22Rv1 (cell line): ENCODE measurements around the gene PLSCR5.

ENCODE experiments used
- H3K27ac ChIP-seq: fragments of 450-650 bp; 2 replicates; pipeline ENCODE4 v1.5.1; 2017
- CTCF ChIP-seq: fragments of 450-650 bp; IDR thresholded peaks from 2 replicates; pipeline ENCODE4 v1.5.1; 2017; ENCODE audit warnings: mild to moderate bottlenecking
- ZFX ChIP-seq: fragments of 450-650 bp; IDR thresholded peaks from 2 replicates; pipeline ENCODE4 v1.6.1; 2017; ENCODE audit warnings: antibody characterized with exemption, borderline replicate concordance

The PLSCR5 gene

GRCh38 chr3:146546366-146546965 is 58.7 kb downstream of the PLSCR5 start:
- TF ChIP-seq CTCF, result no peak
- TF ChIP-seq ZFX, result no peak
- H3K27ac ChIP-seq, result no peak overlapping the region

DNA sequence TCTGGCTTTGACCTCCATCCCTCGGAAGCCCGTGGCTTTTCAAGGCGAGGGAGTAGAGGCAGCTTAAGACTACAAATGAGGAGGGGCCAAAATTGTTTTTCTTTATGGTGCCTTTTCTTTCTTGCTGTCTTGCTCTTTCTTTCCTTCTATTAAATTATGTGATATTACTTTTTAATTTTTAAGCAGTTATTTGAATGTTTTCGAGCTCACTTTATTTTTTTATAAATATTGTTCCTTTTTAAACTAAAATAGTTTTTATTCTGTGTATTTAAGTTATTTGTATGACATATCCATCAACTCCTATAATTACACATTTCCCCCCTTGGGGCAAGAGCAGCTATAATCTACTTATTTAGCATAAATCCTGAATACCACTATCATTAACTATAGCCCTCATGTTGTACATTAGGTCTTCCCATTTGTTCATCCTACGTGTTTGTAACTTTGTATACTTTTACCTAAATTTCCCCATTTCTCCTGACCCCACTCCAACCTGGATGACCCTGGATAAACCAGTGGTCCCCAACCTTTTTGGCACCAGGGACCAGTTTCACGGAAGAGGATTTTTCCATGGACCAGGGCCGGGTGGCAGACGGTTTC is 60.1 kb downstream of the PLSCR5 start:
- TF ChIP-seq ZFX (no peak), CTCF (no peak)
- H3K27ac ChIP-seq, result peak overlapping the region; percentile 62

GRCh38 chr3:146544002-146544928 is 60.9 kb downstream of the PLSCR5 start, which contains the start of gene PLSCR1:
Gene PLSCR1 (minus strand): TSS chr3:146544607. CDS start chr3:146536552, 8,055 bp downstream.
- TF ChIP-seq CTCF (no peak), ZFX (no peak)
- H3K27ac ChIP-seq, result peak within 1 kb of the TSS; percentile 62

GRCh38 chr3:146543461-146544001 is 61.6 kb downstream of the PLSCR5 start:
- no peak for TF ChIP-seq CTCF
- no peak for TF ChIP-seq ZFX
- no peak overlapping the region for H3K27ac ChIP-seq

DNA sequence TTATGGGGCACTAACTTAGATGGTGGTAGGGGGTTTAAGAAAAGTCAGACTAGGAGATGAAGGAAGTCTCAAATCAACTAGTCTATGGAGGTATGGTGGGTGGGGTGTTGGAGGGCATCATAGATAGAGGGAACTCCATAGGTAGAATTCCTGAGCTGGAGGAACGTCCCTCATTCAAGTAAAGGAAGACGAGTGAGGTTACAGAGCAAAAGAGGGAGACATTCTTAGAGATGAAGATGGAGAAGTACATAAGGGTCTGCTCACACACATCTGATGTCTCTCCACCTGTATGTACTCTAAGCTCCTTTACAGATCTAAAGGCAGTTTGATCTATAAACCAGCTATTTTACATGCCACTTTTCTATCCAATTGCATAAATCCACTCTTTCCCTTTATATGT is 62.2 kb downstream of the PLSCR5 start:
- TF ChIP-seq CTCF (no peak), ZFX (no peak)
- no peak overlapping the region for H3K27ac ChIP-seq

DNA sequence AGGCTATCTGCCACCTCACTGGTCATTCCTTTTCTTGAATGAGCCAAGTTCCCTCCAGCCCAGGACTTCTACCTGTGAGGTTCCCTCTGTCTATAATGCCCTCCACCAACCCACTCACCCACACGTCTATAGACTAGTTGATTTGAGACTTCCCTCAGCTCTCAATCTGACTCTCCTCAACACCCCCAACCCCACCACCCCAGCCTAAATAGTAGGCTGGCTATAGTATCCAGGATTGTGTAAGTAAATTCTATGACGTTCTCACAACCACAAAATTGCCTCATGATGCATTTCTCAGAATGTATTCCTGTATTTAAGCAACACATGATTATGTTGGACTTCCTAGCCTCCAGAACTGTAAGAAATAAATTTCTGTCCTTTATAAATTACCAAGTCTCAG is 63.0 kb downstream of the PLSCR5 start:
- TF ChIP-seq ZFX, result no peak
- TF ChIP-seq CTCF, result no peak
- no peak overlapping the region for H3K27ac ChIP-seq
